ENCODE data around the gene MRPS26.

GRCh38 chr20:3077618-3078134 is 31.8 kb downstream of the MRPS26 start:
- no peak for TF ChIP-seq CTCF (IDR thresholded peaks at IDR 0.05)
- TF ChIP-seq POLR2A (IDR thresholded peaks at IDR 0.05) = no peak

Data from heart left ventricle (tissue), 13 donors.